ENCODE data around the gene NADK.

The NADK gene

DNA sequence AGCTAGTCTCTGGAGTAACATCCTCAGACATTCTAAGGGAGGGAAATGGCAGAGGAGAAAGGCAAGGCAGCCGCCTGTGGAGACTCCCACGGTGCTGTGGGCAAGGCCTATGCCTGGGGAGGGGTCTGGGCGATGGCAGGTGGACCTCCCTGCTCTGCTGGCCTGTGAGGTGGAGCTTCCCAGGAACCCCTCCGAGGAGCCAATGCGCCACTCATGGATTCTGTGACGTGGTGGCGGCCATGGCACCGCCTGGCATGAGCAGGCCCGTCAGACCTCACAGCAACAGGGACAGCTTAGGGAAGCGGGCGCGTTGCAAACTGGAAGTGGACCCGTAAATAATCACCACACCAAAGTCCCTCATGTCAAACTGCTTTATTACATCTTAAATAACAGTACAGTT lies 6.7 kb upstream of the NADK start:
- Histone ChIP-seq H3K36me3 (replicated peaks) (peaks cover 51% of the 10 kb centered on the region), H3K27me3 (replicated peaks) (no peaks in the 10 kb centered on the region), H3K4me3 (ENCODE audit: low read depth, low read length) (no peak overlapping the region), H3K27ac (no peak overlapping the region)
- in situ Hi-C loops (cut with HindIII; ENCODE audit: low pct_ligation_motif_present, low sequenced_read_pairs): no loop called here
- TF ChIP-seq, protein P1, sequence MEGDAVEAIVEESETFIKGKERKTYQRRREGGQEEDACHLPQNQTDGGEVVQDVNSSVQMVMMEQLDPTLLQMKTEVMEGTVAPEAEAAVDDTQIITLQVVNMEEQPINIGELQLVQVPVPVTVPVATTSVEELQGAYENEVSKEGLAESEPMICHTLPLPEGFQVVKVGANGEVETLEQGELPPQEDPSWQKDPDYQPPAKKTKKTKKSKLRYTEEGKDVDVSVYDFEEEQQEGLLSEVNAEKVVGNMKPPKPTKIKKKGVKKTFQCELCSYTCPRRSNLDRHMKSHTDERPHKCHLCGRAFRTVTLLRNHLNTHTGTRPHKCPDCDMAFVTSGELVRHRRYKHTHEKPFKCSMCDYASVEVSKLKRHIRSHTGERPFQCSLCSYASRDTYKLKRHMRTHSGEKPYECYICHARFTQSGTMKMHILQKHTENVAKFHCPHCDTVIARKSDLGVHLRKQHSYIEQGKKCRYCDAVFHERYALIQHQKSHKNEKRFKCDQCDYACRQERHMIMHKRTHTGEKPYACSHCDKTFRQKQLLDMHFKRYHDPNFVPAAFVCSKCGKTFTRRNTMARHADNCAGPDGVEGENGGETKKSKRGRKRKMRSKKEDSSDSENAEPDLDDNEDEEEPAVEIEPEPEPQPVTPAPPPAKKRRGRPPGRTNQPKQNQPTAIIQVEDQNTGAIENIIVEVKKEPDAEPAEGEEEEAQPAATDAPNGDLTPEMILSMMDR (IDR thresholded peaks at IDR 0.05; ENCODE audit: low read depth, low read length, missing control alignments): no peak
- no peak for DNase-seq

DNA sequence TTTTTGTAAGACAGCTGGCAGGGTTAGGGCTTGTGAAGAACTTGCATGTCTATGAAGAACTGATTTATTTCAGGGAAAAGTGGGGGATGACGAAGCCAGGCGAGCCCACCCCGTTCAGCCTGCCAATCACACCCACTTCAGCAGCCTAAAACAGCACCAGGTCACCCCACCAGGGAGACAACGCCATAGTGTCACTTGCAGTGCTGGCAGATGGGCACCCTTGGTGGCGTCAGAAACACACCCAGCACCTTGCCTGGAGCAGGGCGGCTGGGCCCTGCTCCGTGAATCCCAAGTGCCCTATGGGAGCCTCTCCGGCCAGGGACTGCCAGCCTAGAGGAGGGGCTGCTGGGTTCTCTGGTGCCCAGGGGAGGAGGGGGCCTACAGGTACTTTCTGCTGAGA lies 5.0 kb upstream of the NADK start:
- no peak overlapping the region for H3K27ac ChIP-seq
- TF ChIP-seq, protein P1 (IDR thresholded peaks at IDR 0.05; ENCODE audit: low read depth, low read length, missing control alignments): no peak
- in situ Hi-C loops (cut with HindIII; ENCODE audit: low pct_ligation_motif_present, low sequenced_read_pairs): no loop called here
- H3K36me3 ChIP-seq (replicated peaks): peaks cover 36% of the 10 kb centered on the region
- H3K27me3 ChIP-seq (replicated peaks): no peaks in the 10 kb centered on the region
- DNase-seq: no peak
- H3K4me3 ChIP-seq (ENCODE audit: low read depth, low read length): no peak overlapping the region

DNA sequence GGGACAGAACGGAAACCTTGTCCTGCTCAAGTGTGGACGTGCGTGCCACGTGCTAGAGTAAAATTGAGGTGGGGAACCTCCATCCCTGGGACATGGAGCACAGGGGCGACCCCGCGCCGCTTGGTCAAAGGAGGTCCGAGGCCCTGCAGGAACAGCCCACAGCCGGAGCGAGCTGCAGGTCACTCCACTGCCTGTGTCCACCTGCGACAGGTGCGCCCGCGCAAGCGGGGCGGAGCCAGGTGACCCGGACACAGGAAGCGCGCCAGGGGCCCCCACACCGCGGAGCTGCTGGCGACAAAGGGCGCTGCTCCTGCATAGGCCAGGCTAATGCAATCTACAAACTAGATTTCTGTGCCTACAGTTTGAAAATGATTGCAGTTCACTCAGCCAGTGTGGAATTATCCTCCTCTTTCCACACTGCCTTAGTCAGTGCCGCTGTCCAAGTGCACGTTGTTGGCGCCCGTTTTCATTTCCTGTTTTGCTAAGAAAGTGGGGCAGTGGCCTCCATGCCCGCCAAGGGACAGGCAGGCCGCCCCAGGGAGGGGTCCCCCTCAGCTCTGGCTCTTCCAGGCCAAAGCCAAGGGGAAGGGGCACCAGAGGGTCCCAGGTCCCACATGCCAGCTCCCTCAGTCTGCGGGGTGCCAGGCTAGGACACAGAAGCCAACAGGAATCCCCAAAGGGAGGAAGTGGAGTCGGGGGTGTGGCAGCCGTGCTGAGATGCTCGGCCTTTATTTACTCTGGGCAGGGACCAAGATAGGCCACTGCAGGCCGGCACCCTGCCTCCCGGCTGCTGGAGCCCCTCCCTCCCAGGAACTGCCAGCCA lies 4.3 kb upstream of the NADK start:
- Histone ChIP-seq H3K27ac (no peak overlapping the region), H3K27me3 (replicated peaks) (no peaks in the 10 kb centered on the region), H3K4me3 (ENCODE audit: low read depth, low read length) (peak overlapping the region; percentile 12), H3K36me3 (replicated peaks) (peaks cover 30% of the 10 kb centered on the region)
- DNase-seq: no peak
- TF ChIP-seq, protein P1 (IDR thresholded peaks at IDR 0.05; ENCODE audit: low read depth, low read length, missing control alignments): no peak
- in situ Hi-C loops (cut with HindIII; ENCODE audit: low pct_ligation_motif_present, low sequenced_read_pairs): no loop called here

DNA sequence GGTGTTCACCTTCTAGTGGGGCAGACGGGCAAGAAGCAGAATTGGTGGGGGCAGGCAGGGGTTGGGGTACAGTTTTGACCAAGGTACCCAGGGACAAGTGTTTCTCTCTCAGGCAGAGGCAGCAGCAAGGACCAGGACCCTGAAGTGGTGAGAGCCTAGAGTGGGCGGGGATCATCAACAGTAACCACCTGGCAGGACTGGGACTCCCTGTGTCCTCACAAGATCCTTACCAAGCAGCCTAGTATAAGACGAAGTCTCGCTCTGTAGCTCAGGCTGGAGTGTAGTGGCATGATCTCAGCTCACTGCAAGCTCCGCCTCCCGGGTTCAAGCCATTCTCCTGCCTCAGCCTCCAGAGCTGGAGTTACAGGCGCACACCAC lies 3.2 kb upstream of the NADK start:
- TF ChIP-seq, protein P1 (IDR thresholded peaks at IDR 0.05; ENCODE audit: low read depth, low read length, missing control alignments): no peak
- Histone ChIP-seq H3K4me3 (ENCODE audit: low read depth, low read length) (no peak overlapping the region), H3K27me3 (replicated peaks) (no peaks in the 10 kb centered on the region), H3K36me3 (replicated peaks) (peaks cover 19% of the 10 kb centered on the region), H3K27ac (no peak overlapping the region)
- in situ Hi-C loops (cut with HindIII; ENCODE audit: low pct_ligation_motif_present, low sequenced_read_pairs): no loop called here
- no peak for DNase-seq

DNA sequence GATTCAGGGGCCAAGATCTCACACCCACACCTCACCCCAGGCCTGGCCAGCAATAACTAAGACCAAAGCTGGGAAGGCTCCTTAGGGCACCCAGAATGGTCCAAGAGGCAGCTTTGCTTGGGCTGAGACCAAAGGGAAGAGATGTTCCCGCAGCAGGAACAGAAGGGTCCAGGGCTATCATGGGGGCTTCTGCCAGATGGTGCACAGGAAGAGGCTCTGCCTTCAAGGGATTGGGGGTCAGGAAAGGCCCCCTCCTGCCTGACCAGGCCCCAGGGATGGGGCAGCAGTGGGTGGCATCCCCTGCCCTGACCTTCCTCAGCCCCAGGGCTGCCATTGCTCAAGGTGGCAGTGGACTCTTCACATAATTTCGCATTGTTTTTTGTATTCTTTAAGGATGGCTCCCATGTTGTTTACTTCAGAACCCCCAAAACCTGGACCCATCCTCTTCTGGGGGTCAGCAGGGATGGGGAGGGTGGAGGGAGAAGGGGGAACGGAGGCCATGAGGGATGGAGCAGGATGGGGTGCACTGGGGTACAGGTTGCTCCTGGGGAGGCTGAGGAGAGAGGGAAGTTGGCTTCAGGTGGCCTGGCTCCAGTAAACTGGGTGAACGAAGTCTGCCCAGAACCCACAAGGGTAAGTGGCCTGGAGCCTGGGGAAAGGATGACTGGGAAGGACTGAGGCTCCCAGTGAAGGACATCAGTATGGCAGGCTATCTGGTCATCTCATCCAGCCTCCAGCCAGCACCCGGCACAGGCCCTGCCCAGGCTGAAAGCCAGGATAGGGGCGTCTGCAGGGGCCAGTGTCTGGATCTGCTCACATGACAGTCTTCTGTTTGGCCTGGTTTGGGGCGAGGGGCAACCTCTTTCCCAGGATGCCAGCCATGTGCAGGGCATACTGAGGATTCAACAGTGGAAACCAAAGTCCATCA lies 2.6 kb upstream of the NADK start:
- Histone ChIP-seq H3K27ac (no peak overlapping the region), H3K27me3 (replicated peaks) (no peaks in the 10 kb centered on the region), H3K4me3 (ENCODE audit: low read depth, low read length) (no peak overlapping the region), H3K36me3 (replicated peaks) (peaks cover 13% of the 10 kb centered on the region)
- in situ Hi-C loops (cut with HindIII; ENCODE audit: low pct_ligation_motif_present, low sequenced_read_pairs): no loop called here
- DNase-seq: no peak
- TF ChIP-seq, protein P1 (IDR thresholded peaks at IDR 0.05; ENCODE audit: low read depth, low read length, missing control alignments): no peak

Measured in brain microvascular endothelial cell (primary cell).